ENCODE data around the gene ANKS1A. TPM values are rescaled to one million over a fixed set of nuclear protein-coding genes. Genes with fewer than 3 reads are reported as not detected.

The ANKS1A gene
- total and polyA plus RNA-seq, 5 donors from 2014 or later, result 1.4 to 10.6 (median 1.5) TPM

- Histone ChIP-seq H3K36me3 (ENCODE audit: control insufficient read depth, insufficient read depth, low read length) (no peaks in the 10 kb centered on the region), H3K4me1 (ENCODE audit: control insufficient read depth, insufficient read depth, low read length, poor library complexity, severe bottlenecking) (no peaks in the 10 kb centered on the region), H3K9me3 (ENCODE audit: control insufficient read depth in 2 of 2, low read length in 2 of 2) (no peaks in the 10 kb centered on the region), H3K27me3 (ENCODE audit: control insufficient read depth, insufficient read depth, low read length) (no peaks in the 10 kb centered on the region), H3K4me3 (ENCODE audit: low read depth, low read length) (no peak overlapping the region), H3K27ac (ENCODE audit: insufficient read depth, low read length, poor library complexity, severe bottlenecking) (no peak overlapping the region)
- DNase-seq (no peak), ATAC-seq (ENCODE audit: low read depth in 2 of 2) (no peak)
- Mint-ChIP-seq H3K27ac (no peak overlapping the region), H3K4me3 (no peak overlapping the region), H3K4me1 (peaks cover 0 to 10% (median 9%) of the 10 kb centered on the region in 4 donors), H3K27me3 (no peaks in the 10 kb centered on the region), H3K36me3 (peaks cover 8% of the 10 kb centered on the region), H3K9me3 (no peaks in the 10 kb centered on the region)
Measured at GRCh38 chr6:34950849-34951248, 61.8 kb downstream of the ANKS1A start.

DNA sequence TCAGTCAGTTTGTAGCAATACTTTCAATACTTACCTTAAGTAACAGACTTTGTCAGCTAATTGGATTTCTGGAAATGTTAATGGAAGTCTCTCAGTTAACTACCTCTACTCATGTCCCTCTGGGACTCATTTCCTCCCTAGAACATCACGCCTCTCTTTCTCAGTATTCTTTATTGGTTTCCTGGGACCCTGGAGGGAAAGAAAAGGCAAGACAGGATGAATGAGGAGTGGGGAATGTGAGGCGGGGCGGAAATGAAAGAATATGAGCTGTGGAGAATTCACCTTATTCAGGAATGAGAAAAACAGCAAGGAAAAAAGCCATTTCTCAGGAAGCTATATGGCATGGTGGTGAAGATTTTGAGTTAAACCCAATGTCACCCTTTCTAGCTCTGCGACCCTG, 62.7 kb downstream of the ANKS1A start:
- Histone ChIP-seq H3K9me3 (ENCODE audit: control insufficient read depth in 2 of 2, low read length in 2 of 2) (no peaks in the 10 kb centered on the region), H3K36me3 (ENCODE audit: control insufficient read depth, insufficient read depth, low read length) (no peaks in the 10 kb centered on the region), H3K4me1 (ENCODE audit: control insufficient read depth, insufficient read depth, low read length, poor library complexity, severe bottlenecking) (no peaks in the 10 kb centered on the region), H3K4me3 (ENCODE audit: low read depth, low read length) (no peak overlapping the region), H3K27ac (ENCODE audit: insufficient read depth, low read length, poor library complexity, severe bottlenecking) (no peak overlapping the region), H3K27me3 (ENCODE audit: control insufficient read depth, insufficient read depth, low read length) (no peaks in the 10 kb centered on the region)
- H3K4me1 Mint-ChIP-seq, result peaks cover 0 to 10% (median 9%) of the 10 kb centered on the region in 4 donors
- no peaks in the 10 kb centered on the region for H3K9me3 Mint-ChIP-seq
- ATAC-seq (ENCODE audit: low read depth in 2 of 2), result no peak
- peaks cover 8% of the 10 kb centered on the region for H3K36me3 Mint-ChIP-seq
- H3K4me3 Mint-ChIP-seq, result no peak overlapping the region
- H3K27ac Mint-ChIP-seq, result no peak overlapping the region
- no peak for DNase-seq
- H3K27me3 Mint-ChIP-seq, result no peaks in the 10 kb centered on the region

- Mint-ChIP-seq H3K27ac (peak overlapping the region in 1 of 3 donors; percentile 31), H3K27me3 (no peaks in the 10 kb centered on the region), H3K4me1 (peaks cover 0 to 10% (median 7%) of the 10 kb centered on the region in 4 donors), H3K36me3 (peaks cover 8% of the 10 kb centered on the region), H3K9me3 (no peaks in the 10 kb centered on the region), H3K4me3 (no peak overlapping the region)
- DNase-seq, result no peak
- Histone ChIP-seq H3K27me3 (ENCODE audit: control insufficient read depth, insufficient read depth, low read length) (no peaks in the 10 kb centered on the region), H3K4me1 (ENCODE audit: control insufficient read depth, insufficient read depth, low read length, poor library complexity, severe bottlenecking) (no peaks in the 10 kb centered on the region), H3K4me3 (ENCODE audit: low read depth, low read length) (no peak overlapping the region), H3K36me3 (ENCODE audit: control insufficient read depth, insufficient read depth, low read length) (no peaks in the 10 kb centered on the region), H3K9me3 (ENCODE audit: control insufficient read depth in 2 of 2, low read length in 2 of 2) (no peaks in the 10 kb centered on the region), H3K27ac (ENCODE audit: insufficient read depth, low read length, poor library complexity, severe bottlenecking) (no peak overlapping the region)
- ATAC-seq (ENCODE audit: low read depth in 2 of 2), result no peak
Measured at GRCh38 chr6:34953061-34954025, 64.3 kb downstream of the ANKS1A start.

DNA sequence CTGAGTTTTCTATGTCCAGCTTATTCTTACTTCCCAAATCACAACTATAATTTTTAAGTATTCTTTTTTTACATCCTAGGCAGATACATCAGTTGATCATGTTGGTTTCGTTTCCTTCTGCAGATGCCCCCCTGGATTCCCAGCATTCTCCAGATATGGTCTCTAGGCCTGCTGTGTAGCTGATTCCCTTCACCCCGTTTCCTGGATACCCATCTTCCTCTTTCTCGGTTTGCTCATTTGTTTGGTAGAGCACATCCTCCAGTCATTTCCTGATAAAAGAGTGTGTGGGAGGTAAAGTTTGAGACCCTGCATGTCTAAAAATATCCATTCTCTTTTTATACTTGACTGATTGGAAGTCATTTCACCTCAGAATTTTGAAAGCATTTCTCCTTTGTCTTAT, 66.4 kb downstream of the ANKS1A start:
- Mint-ChIP-seq H3K27me3 (no peaks in the 10 kb centered on the region), H3K9me3 (no peaks in the 10 kb centered on the region), H3K4me3 (no peak overlapping the region), H3K36me3 (peaks cover 6% of the 10 kb centered on the region), H3K27ac (peak overlapping the region in 1 of 3 donors; percentile 34), H3K4me1 (peaks cover 0 to 6% (median 4%) of the 10 kb centered on the region in 4 donors)
- DNase-seq (no peak), ATAC-seq (ENCODE audit: low read depth in 2 of 2) (no peak)
- H3K27me3 ChIP-seq (ENCODE audit: control insufficient read depth, insufficient read depth, low read length), result no peaks in the 10 kb centered on the region
- no peak overlapping the region for H3K27ac ChIP-seq (ENCODE audit: insufficient read depth, low read length, poor library complexity, severe bottlenecking)
- H3K9me3 ChIP-seq (ENCODE audit: control insufficient read depth in 2 of 2, low read length in 2 of 2), result no peaks in the 10 kb centered on the region
- H3K4me1 ChIP-seq (ENCODE audit: control insufficient read depth, insufficient read depth, low read length, poor library complexity, severe bottlenecking), result no peaks in the 10 kb centered on the region
- no peak overlapping the region for H3K4me3 ChIP-seq (ENCODE audit: low read depth, low read length)
- H3K36me3 ChIP-seq (ENCODE audit: control insufficient read depth, insufficient read depth, low read length), result no peaks in the 10 kb centered on the region

DNA sequence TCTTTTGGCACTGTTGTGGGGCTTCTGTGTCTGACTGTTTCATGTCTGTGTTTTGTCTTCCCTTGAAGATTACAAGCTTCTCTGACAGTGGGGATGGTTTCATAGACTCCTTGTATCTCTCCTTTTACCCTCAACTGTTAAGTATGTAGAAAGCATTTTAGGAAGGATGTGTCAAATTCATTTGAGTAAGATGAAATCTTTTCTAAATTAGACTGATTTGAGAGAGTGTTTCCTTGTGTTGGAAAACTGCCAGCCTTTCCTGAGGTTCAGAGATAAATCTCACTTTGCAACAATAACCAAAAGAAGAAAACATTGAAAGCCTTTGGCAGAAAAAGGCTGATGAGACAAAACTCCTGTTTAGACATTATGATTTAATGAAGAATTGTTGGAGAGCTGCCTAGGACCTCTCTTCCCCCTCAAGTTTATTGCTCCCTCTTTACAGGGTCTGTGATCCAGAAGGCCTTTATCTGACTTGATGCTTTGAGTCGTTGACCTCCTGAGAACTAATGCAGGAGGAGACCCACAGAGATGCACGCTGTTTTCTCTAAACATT, 68.3 kb downstream of the ANKS1A start:
- Mint-ChIP-seq H3K27ac (peak overlapping the region in 1 of 3 donors; percentile 59), H3K4me3 (no peak overlapping the region), H3K4me1 (peaks cover 0 to 8% (median 5%) of the 10 kb centered on the region in 4 donors), H3K27me3 (no peaks in the 10 kb centered on the region), H3K9me3 (no peaks in the 10 kb centered on the region), H3K36me3 (peaks cover 11% of the 10 kb centered on the region)
- no peaks in the 10 kb centered on the region for H3K4me1 ChIP-seq (ENCODE audit: control insufficient read depth, insufficient read depth, low read length, poor library complexity, severe bottlenecking)
- DNase-seq, result no peak
- no peaks in the 10 kb centered on the region for H3K36me3 ChIP-seq (ENCODE audit: control insufficient read depth, insufficient read depth, low read length)
- no peaks in the 10 kb centered on the region for H3K27me3 ChIP-seq (ENCODE audit: control insufficient read depth, insufficient read depth, low read length)
- H3K9me3 ChIP-seq (ENCODE audit: control insufficient read depth in 2 of 2, low read length in 2 of 2), result no peaks in the 10 kb centered on the region
- no peak overlapping the region for H3K4me3 ChIP-seq (ENCODE audit: low read depth, low read length)
- no peak for ATAC-seq (ENCODE audit: low read depth in 2 of 2)
- H3K27ac ChIP-seq (ENCODE audit: insufficient read depth, low read length, poor library complexity, severe bottlenecking), result no peak overlapping the region

DNA sequence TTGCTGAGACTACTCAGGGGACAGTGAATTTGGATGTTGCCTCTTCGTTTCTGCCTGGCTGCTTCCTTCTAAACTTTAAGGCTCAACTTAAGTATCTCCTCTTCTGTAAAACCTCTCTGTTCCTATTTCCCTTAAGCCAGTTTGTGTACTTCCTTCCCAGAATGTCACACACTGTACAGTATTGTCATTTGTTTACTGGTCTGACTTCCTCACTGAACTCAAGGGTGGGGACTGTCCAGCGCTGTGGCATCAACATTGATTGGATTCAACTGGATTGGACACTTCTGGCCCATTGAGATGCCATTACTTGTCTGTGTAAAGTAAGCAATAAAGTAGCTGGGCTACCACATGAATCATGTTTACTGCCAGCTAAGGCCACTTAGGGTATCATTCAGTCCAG, 69.7 kb downstream of the ANKS1A start:
- peaks cover 11% of the 10 kb centered on the region for H3K36me3 Mint-ChIP-seq
- no peak overlapping the region for H3K27ac Mint-ChIP-seq
- peaks cover 0 to 8% (median 4%) of the 10 kb centered on the region in 4 donors for H3K4me1 Mint-ChIP-seq
- H3K4me3 Mint-ChIP-seq, result no peak overlapping the region
- no peaks in the 10 kb centered on the region for H3K9me3 Mint-ChIP-seq
- H3K27me3 Mint-ChIP-seq, result no peaks in the 10 kb centered on the region
- Histone ChIP-seq H3K4me3 (ENCODE audit: low read depth, low read length) (no peak overlapping the region), H3K4me1 (ENCODE audit: control insufficient read depth, insufficient read depth, low read length, poor library complexity, severe bottlenecking) (no peaks in the 10 kb centered on the region), H3K27ac (ENCODE audit: insufficient read depth, low read length, poor library complexity, severe bottlenecking) (no peak overlapping the region), H3K9me3 (ENCODE audit: control insufficient read depth in 2 of 2, low read length in 2 of 2) (no peaks in the 10 kb centered on the region), H3K36me3 (ENCODE audit: control insufficient read depth, insufficient read depth, low read length) (no peaks in the 10 kb centered on the region), H3K27me3 (ENCODE audit: control insufficient read depth, insufficient read depth, low read length) (no peaks in the 10 kb centered on the region)
- ATAC-seq (ENCODE audit: low read depth in 2 of 2) (no peak), DNase-seq (no peak)

DNA sequence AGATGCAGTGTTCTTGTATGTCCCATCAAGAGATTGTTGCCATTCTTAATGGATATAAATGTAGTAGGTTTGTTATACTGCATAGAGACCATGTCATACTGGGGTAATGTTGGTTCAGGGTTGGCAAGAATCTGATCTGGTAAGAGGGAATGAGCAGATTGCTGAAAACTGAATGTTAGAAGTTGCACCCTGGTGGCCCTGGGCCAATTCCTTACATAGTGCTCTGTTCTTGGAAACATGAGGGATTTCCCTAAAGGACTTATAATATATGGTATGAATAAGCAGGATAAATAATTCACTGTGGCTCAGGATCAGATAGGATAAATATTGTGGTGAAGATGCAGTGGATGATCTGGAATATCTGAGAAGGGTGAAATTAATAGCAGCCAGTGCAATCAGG, 70.2 kb downstream of the ANKS1A start:
- no peaks in the 10 kb centered on the region for H3K9me3 ChIP-seq (ENCODE audit: control insufficient read depth in 2 of 2, low read length in 2 of 2)
- peaks cover 11% of the 10 kb centered on the region for H3K36me3 Mint-ChIP-seq
- H3K36me3 ChIP-seq (ENCODE audit: control insufficient read depth, insufficient read depth, low read length), result no peaks in the 10 kb centered on the region
- no peak overlapping the region for H3K27ac ChIP-seq (ENCODE audit: insufficient read depth, low read length, poor library complexity, severe bottlenecking)
- no peaks in the 10 kb centered on the region for H3K4me1 ChIP-seq (ENCODE audit: control insufficient read depth, insufficient read depth, low read length, poor library complexity, severe bottlenecking)
- ATAC-seq (ENCODE audit: low read depth in 2 of 2) (no peak), DNase-seq (no peak)
- no peaks in the 10 kb centered on the region for H3K9me3 Mint-ChIP-seq
- no peak overlapping the region for H3K4me3 ChIP-seq (ENCODE audit: low read depth, low read length)
- H3K27me3 ChIP-seq (ENCODE audit: control insufficient read depth, insufficient read depth, low read length), result no peaks in the 10 kb centered on the region
- H3K27ac Mint-ChIP-seq, result no peak overlapping the region
- peaks cover 0 to 8% (median 4%) of the 10 kb centered on the region in 4 donors for H3K4me1 Mint-ChIP-seq
- no peaks in the 10 kb centered on the region for H3K27me3 Mint-ChIP-seq
- no peak overlapping the region for H3K4me3 Mint-ChIP-seq
